T-helper 9 cell (primary cell): ENCODE results near the gene TMEM63B.
A peak's percentile ranks its signal among the peaks of the same experiment; 100 is the strongest.
"Not testable (repeated sequence)": the region's sequence is repeated elsewhere in the genome, so short reads cannot be mapped to it uniquely, and the experiment has no call there.

Experiments used
- DNase-seq: peaks from one replicate; pipeline ENCODE4 v3.0.0-alpha.2; 2020

Gene TMEM63B

DNA sequence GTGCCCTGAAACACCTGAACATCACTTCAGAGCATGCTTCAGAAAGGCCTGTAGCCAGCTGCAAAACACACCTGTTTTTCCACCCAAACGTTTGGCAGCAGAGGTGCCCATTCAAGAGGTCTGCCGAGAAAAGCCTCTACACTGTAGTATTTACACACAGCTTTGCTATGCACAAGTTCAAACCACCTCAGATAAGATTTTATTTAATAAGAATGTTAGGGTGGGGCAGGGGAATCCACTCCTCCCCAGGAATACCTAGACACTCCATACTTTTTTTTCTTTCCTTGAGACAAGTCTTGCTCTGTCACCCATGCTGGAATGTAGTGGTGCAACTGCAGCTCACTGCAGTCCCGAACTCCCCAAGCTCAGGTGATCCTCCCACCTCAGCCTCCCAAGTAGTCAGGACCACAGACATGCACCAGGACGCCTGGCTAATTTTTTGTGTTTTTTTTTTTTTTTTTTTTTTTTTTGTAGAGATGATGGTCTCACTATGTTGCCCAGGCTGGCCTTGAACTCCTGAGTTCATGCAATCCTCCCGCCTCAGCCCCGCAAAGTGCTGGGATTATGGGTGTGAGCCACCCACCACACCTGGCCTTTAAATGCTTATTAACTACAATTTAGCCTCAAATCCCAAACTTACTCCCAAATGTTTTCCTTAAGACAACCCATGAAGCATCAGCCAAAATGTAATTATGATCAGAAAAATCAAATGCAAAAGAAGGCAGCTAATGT is 9.8 kb upstream of the TMEM63B start:
- DNase-seq: no peak

DNA sequence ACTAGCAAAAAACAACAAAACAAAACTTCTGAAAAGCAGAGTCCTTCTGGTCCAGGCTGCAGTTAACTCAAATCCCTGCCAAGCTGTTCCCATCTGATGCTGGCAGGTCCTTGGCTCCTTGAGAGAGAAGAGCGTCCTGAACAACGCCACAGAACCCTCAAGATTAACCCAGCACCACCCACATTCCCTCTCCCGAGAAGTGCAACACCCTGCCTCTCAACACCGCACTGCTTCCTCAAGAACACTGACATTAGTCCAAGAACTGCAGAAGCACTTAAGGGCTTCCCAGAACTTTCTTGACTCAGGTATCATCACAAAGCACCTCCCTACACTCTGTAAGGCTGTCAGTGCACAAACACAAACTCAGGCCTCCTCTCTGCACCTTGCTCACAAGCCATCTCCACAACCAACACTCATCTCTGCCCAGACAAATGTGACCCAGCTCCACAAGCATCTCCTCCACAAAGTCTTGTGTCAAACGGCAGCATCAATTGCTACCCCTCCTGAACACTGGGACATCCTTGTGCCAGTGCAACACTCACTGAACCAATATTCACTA is 7.6 kb upstream of the TMEM63B start:
- no peak for DNase-seq

DNA sequence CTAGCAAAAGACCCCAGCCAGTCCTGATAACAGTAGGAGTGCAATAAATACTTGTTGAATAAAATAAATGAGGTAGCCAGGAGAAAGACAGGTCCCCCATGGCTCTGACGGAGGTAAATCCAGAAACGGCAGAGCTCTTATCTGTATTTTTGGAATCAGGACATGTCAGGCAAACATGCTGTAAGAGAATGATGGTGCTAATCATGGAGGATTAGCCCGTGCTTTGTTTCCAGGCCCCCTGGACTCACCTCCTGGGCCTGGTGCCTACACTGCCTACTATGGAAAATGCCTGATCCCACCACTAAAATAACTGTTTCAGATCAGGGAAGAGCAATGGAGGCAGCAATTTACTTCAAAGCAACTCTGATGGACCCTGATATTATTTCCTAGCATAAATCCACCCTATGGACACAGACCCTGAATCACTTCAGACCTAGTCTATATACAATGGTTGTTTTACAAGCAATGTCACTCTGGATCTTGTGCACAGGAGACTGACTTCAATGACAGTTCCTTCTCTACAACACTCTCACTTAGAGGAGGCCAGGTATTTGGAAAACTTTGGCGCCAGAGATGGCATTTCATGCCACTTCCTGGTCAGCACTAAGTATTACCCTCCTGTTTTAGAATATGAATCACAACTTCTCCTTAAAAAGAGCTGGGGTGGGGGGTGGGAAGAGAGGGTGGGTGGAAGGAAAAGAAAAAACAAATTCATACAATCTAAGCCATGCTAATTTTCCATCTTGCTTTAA is 6.5 kb upstream of the TMEM63B start:
- DNase-seq: no peak

DNA sequence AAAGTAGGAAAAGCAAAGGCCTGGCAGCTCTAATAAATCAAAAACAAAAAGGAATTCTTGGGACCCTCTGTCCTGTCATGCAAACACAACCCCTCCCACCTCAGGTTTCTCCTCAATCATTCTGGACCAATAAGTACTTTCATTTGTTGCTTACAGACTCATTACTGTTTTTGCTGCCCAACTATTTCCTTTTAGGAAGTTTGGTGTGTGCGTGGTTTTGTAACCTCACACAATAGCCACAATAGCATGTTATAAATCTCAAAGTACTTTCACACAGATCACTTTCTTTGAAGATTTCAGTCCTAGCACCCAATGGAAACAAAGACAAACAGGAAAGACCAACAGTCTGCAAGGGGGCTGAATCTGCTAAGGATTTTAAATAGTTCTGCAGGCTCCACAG is 4.6 kb upstream of the TMEM63B start:
- DNase-seq: no peak

DNA sequence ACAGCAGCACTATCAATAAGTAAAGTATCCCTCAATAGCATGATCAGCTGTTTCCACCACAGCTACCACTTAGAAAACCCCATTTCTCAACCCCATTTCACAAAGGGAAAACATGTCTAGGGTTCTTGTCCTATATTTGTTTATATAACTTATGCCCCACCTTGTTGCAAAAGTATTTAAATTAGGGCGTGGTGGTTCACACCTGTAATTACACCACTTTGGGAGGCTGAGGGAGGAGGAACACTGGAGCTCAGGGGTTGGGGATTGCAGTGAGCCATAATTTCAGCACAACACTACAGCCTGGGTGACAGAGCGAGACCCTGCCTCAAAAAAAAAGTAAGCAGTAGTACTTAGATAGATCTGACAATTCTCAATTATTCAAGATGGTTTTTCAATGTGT is 3.8 kb upstream of the TMEM63B start:
- no peak for DNase-seq

DNA sequence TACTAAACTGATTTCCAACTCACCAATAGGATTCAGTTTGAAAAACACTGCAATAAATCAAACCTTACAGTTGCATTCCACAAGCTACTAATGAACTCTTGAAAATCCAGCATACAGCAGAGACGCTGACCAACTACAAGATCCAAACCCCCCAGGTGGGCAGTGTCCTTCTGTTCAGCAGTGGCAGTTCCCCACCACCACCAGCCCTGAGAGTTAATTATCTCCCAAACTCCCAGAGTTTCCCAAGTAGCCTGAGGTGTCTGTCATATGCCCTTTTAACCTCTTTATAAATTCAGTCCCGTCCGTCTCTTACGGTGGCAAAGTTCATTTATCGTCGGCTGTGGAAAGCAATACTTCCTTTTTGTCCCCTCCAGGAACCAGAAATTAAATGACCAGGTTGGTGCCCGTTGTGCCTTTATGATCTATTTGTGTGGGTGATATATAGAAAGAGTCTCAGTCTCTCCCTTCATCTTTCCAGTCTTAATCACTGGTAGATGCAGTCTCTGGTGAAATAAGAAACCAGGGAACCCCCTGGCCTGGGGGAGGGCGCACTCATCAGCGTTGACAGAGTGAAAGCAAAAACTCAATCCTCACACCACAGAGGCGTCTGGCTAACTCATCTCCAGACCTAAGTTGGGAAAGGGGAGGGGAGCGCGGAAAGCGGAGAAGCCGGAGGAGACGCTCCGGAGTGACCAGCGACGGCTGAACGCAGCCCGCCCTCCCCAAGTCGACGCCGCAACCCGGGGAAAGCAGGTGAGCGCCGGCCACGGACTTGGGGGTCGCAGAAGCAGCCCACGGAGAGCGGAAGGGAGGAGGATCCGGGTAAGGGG is 819 bp upstream of the TMEM63B start:
- DNase-seq: peak; percentile 46

DNA sequence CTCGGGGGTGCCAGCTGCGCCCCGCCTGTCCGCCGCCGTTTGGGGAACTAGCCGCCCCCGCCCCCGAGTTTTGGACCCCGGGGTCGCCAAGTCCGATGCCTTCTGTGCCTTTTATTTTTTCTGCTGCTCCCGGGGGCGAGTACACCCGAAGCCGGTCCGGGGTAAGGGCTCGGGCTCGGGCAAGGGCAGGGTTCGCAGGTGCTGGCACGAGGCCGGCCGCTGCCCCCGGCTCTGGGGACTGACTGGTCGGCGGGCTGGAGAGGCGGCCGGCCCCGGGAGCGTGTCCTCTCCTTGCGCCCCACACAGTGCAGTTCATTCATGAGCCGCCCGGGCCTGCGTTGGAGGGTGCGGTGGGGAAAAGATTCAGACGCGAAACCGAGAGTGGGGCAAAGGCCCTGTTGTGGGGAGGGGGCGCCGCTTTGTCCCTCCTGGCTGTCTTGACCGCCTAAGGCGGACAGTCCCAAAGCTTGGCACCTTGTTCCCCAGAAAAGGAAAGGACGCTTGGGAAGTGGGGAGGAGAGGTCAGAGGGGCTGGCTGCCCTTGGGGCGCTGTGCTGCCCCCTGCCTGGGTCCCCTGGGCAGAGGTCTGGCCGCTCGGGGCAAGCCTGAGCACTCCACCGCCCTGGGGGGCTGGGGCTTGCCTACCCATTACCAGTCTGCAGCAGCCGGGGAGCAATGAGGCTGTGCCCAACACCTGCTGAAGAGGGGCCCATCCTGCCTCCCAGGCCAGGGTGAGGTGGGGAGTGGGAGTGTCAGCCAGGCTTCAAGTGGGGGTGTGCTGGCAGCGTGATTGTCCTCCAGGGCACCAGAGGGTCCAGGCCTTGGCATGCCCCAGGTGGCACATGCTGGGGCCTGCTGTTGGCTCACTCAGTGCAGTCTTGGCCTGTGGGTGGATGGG is 915 bp downstream of the TMEM63B start:
- no peak for DNase-seq

DNA sequence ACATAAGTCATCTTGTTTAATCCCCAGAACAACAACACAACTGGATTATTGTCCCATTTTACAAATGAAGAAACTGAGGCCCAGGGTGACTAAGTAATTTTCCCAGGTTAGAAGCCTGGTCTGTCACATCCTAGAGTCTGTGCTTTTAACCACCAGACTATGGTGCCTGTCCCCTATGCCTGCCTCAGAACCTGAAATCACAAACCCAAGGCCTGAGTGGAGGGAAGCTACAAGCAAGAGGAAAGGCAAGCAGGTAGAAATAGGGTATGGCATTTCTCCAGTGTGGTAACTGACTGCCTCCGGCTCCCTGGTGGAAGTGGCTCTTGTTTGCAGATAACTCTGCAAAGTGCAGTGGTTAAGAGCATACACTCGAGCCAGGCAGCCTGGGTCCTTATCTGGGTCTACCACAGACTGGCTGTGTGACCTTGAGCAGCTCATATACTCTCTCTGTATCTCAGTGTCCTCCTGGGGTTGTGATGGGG is 2.5 kb downstream of the TMEM63B start:
- DNase-seq: no peak

DNA sequence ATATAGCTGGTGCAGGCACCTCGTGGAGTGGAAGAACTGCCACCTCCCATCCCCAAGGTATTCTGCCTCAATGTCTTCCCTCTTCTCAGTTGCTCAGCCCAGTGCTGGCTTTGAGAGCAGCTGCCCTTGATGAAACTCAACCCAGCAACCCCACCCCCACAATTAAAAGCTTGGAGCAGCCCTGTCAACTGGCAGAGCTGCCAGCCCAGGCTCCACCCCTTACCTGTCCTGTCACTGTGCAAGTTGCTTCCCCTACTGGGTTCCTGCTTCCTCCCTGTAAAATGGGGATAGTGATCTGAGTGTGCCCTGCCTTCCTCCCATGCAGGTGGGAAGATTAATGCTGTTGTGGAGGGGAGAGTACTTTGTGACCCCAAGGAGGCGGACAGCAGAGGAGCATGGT is 4.5 kb downstream of the TMEM63B start:
- no peak for DNase-seq

DNA sequence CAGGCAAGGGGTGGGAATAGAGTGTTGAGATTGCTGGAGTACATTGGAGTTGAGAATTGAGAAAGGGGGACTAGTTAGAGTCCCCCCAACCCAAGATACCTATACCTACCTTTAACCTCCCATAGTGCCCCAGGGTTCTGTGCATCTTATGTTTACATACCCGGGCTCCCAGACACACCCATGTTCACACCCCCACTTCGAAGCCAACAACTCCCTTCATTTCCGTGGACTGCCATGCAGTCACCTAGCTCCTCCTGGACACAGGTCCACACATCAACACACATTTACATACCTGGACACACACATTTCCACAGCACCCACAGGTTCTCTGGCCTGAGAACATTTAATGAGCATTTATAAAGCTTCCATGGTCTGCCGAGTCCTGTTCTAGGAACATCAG is 5.1 kb downstream of the TMEM63B start:
- DNase-seq: no peak

DNA sequence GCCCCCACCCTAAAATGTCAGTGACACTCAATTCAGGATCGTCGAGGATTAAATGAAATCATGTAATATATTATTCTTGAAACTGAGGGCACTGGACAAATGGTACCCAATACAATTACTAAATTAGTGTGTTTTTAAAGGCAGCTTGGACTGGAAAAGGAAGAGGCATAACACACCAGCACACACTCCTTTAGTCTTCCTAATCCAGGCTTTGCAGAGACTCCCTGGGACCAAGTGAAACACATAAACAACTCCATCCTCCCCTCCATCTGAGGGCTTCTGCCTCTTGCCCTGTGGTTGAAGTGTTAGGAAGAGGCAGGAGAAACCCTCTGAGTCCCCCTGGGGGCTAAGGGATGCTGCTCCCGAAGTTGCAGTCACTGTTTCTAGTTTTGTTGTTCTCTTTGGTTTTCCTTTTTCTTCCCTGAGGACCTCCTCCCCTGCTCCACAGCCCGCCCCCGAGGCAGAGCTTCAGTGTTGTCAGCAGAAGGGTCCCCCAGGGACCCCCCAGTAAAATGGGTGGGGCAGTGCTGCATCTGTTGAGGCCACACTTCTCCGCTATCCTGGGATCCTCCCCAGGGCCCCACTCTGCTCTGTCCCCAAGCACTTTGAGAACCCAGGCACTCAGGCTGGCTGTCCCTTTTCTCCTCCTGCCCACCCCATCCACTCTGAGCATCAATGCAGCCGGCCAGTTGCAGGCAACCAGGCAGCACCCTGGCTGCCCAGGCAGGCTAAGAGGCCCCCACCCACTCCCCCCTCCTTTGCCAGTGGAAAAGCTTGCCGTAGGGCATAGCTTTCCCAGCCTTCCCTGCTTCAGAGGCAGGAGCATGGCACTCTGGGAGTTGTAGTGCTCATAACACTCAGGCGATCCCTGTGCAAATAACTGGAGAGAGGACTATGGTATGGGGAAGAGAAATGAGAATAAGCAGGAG is 5.9 kb downstream of the TMEM63B start:
- DNase-seq: no peak

DNA sequence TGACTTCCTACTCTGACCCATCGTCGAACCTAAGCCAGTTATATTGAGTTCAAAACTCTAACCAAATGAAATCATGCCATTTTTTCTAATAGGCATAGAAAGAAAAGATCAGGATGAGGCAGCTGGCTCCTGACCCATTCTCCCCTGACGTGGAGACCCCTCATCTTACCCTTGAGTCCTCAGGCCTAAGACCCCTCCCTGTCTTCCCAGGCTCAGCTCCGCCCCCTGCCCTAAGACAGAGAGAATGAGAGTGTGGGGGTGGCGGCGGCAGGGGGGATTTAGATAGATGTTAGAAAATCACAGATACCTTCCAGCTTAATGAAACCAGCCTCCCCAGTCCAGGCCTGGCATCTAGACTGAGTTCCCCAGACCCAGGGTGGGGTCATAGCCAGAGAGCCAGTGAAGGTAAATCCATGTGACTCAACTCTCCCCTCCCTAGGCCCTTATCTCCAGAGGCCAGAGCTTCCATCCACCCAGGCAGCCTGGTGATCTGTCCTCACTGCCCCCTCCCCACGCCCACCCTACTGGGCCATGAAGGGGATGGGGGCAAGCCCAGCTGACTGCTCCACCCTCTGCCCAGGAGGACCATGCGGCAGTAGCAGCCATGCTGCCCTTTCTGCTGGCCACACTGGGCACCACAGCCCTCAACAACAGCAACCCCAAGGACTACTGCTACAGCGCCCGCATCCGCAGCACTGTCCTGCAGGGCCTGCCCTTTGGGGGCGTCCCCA is 6.8 kb downstream of the TMEM63B start:
- no peak for DNase-seq

DNA sequence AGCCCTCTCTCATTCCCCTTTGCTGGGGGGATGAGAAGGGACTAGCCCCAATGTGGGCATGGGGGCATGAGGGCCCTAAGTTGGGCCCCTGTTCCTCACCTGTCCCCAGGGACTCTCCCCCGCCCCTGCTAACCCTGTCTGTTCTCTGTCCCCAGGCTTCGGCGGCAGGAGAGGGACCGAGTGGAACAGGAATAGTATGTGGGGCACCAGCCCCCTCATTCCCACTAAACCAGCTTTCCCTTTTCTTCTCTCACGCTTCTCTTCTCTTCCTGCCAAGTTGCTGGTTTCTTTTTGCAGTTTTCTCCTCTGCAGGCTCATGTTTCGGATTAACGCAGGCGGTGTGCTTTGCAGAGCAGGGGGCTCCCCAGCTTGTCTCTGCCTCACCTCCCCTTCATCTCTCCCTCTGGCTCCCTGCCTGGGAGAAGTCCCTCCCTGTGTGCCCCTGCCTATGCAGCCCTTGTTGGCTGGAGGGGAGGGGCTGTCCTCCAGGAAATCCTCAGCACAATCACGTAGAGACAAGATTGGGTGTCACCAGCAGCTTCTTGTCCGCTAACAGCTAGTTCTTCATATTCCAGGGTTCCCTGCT is 7.9 kb downstream of the TMEM63B start:
- DNase-seq: no peak

DNA sequence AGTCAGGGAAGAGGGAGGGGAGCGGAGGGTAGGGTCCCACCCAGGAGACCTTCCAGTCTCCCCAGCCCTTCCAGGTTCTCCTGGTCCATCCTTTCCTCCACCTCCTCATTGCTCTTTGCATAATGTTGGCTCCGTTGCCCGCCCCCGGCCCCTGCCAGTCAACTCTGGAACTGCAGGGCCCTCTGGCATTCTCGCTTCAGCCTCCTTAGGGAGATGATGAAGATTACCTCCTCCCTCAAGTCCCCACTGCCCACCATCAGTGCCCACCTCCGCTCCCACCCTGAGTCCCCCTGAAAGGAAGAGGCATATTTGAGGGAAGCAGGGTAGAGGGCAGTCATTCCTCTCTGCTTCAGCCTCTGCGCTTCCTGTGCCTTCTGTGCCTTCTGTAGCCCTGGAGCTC is 8.5 kb downstream of the TMEM63B start:
- DNase-seq: no peak

DNA sequence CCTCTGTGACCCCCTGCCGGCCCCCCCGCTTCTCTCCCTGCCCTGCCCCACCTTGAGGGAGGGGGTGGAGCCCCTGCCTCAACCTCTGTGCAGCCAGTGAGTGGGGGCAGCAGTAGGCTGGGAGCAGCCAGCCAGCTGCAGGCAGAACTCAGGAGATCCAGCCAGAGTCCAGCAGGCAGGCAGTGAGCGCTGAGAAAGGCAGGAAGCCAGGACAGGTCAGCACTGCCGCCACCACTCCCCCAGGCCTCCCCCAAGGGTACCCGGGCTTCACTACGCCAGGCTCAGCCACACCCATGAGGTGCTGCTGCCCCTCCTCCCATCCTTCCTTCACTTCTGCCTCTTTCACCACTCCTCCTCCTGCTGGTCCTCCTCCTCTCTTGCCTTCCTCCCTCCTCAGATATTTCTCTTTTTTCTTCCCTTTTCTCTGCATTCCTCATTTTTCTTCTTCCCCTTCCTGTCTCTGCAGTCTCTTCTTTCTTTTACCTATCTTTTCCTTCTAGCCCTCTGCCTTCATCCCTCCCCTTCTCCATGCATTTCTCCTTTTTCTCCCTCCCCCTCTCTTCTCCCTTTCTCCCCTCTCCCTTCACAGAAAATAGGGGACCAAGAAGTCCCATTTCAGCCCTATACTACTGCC is 11.5 kb downstream of the TMEM63B start:
- no peak for DNase-seq

DNA sequence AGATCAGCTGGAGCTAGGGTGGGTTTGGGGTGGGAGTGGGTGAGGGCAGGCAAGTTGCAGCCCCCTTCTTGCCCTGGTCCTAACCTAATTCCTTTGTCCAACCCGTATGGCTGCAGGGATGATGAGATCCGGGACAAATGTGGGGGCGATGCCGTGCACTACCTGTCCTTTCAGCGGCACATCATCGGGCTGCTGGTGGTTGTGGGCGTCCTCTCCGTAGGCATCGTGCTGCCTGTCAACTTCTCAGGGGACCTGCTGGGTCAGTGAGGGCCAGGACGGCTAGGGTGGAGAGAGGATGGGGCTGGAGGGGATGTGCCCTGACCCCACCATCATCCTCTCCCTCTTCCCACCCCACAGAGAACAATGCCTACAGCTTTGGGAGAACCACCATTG is 12.0 kb downstream of the TMEM63B start:
- DNase-seq: no peak

DNA sequence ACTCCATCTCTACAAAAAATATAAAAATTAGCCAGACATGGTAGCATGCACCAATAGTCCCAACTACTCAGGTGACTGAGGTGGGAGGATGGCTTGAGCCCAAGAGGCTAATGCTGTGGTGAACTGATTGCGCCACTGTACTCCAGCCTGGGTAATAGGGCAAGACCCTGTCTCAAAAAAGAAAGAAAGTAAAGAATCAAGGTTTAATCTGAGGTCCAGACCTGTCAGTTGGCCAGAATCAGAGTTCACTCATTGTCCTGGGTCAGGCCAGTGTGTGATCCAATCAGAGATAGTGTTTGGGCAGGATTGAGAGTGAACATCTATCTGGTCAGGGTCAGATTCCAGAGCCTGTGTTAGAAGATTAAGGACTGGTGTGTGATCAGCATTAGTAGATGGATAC is 15.5 kb downstream of the TMEM63B start:
- DNase-seq: no peak

DNA sequence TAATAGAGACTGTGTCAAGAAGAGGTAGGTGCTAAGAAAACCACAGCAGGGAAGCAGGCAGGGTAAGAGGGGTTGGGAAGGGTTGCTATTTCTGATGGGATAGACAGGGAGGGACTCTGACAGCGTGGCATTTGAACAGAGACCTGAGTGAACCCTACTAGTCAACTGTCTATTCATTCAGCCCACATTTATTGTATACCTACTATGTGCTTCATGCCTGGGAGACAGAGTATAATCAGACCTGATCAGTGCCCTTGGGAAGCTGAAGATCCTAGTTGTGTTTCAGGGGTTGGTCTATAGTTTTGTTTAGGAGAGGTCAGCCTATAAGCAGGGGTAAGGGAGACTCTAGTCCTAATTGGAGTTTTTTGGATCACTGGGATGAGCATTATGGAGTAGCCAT is 16.4 kb downstream of the TMEM63B start:
- DNase-seq: no peak

DNA sequence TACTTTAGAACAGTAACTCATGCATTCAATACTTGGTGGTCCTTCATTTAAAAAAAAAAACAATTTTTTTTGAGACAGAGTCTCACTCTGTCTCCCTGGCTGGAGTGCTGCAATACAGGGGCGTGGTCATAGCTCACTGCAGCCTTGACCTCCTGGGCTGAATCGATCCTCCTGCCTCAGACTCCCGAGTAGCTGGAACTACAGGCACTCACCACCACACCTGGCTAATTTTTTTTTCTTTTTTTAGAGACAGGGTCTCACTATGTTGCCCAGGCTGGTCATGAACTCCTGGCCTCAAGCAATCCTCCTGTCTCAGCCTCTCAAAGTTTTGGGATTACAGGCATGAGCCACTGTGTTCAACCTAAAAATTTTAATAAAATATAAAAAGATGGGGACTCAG is 17.2 kb downstream of the TMEM63B start:
- DNase-seq: not testable (repeated sequence)
